SK-N-MC (cell line): Measurements from ENCODE around the gene ALKBH6.

Source experiments
- EZH2 ChIP-seq: fragments of 200-600 bp; sonication (generic); IDR thresholded peaks from one replicate; pipeline ENCODE4 v1.6.1; 2017; ENCODE audit warnings: antibody characterized with exemption
- FOXP2 ChIP-seq: optimal IDR thresholded peaks from 2 replicates; pipeline ENCODE3; 2011; ENCODE audit warnings: mild to moderate bottlenecking, moderate library complexity; ENCODE audit not compliant: insufficient read depth; ENCODE audit errors: extremely low read length, control extremely low read depth
- POLR2AphosphoS5 ChIP-seq: IDR thresholded peaks from 2 replicates; pipeline ENCODE4 v1.6.1; 2012; ENCODE audit warnings: mild to moderate bottlenecking, low read depth, low read length, borderline replicate concordance

DNA sequence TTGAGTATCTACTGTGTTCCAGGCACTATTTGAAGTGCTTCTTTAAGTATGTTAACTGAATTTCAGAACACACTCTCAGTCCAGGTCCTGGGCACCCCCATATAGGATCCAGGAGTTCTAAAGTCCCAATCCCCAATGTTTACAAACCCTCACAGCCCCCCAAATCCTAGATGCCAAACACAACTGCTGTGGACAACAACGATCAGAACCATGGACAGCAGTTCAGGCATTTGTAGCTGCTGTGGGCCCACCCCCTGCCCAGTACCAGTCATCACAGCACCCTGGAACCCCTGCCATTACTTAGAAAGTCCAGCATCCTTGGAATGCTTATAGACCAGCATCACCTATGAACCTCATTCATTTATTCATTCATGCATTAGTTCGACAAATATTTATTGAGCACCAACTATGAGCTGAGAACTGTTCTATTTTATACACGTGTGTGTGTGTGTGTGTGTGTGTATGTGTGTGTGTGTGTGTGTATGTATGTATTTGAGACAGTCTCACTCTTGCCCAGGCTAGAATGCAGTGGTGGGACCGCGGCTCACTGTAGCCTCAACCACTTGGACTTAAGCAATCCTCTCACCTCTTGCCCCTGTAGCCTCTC lies 38.3 kb downstream of the ALKBH6 start:
- TF ChIP-seq EZH2 = no peak
- no peak for TF ChIP-seq POLR2AphosphoS5
- TF ChIP-seq FOXP2 = no peak
